NCI-H2029 (cell line): ENCODE data around the gene MNAT1.
"Not testable (repeated sequence)": the region's sequence is repeated elsewhere in the genome, so short reads cannot be mapped to it uniquely, and the experiment has no call there.

Experiments used
- DNase-seq: peaks from one replicate; lab custom pipeline; 2025; lab: John Stamatoyannopoulos, UW

Gene MNAT1

GRCh38 chr14:60734465-60735242 lies at the start of gene MNAT1:
TSS of gene MNAT1 (plus strand) at chr14:60734761. CDS start at chr14:60734863, 102 bp downstream.
- DNase-seq: peak; percentile 91

DNA sequence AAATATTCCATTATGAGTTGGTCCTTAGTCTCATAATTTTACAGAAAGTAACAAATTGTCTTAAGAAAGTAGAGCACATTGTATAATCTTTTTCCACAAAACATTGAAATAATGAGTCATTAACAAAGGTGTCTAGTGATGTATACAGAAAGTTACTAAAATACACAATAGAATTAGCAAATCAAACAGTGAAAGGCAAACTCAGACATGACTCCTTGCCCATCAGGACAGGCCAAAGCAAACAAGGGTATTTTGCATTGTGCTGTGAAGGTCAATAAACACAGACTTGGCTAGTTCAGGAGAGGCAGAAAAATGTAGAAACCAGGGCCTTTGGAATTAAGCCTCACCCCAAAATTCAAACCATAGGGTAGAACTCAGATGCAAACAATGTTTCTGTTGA lies 47.7 kb upstream of the MNAT1 start:
- DNase-seq: peak; percentile 33

GRCh38 chr14:60691383-60692113 lies 43.0 kb upstream of the MNAT1 start:
- DNase-seq: no peak

DNA sequence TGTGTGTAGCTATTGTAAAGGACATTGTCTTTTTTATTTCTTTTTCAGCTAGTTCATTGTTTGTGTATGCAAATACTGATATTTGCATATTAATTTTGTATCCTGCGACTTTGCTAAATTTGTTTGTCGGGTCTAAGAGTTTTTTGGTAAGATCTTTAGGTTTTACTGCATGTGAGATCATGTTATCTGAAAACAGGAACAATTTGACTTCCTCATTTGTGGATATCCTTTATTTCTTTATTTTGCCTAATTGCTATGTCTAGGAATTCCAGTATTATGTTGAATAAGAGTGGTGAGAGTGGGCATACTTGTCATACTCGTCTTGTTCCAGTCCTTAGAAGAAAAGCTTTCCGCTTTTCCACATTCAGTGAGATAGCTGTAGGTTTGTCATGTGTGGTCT lies 39.2 kb upstream of the MNAT1 start:
- no peak for DNase-seq

GRCh38 chr14:60700598-60700997 lies 34.0 kb upstream of the MNAT1 start:
- no peak for DNase-seq

DNA sequence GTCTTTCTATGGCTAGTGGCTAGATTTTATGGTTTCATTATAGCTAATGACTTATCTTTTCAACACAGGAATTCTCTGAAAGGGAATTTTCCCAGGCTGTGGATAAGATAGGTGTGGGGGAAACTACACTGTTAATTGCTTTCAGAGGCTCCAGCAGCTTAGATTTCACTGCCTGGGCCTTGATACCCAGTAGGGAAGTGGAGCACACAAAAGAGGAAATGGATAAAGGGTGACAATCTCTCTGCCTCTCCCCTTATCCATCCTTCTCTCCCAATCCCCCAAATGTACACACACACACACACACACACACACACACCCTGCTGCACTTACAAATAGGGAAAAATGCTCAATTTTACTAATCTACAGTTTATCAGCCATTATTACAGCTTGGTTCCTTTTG lies 29.5 kb upstream of the MNAT1 start:
- no peak for DNase-seq

GRCh38 chr14:60707858-60708257 lies 26.7 kb upstream of the MNAT1 start:
- DNase-seq: no peak

DNA sequence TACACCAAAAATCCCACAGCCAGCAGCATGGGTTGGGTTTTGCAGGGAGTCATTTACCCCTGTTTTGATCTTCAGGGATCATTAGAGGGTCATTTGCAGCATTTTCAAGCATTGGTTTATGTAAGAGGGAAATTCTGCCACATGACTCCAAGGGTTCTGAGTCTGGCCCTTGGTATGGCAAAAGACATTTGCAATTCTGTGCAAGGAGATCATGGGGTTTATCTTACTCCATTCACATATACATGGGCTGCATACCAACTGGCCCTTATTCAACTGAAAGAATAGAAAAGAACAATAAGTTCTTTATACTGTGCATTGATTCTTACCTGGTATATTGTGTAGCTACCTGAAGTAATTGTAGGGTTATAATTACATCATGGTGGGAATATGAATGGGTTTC lies 24.1 kb upstream of the MNAT1 start:
- DNase-seq: no peak

DNA sequence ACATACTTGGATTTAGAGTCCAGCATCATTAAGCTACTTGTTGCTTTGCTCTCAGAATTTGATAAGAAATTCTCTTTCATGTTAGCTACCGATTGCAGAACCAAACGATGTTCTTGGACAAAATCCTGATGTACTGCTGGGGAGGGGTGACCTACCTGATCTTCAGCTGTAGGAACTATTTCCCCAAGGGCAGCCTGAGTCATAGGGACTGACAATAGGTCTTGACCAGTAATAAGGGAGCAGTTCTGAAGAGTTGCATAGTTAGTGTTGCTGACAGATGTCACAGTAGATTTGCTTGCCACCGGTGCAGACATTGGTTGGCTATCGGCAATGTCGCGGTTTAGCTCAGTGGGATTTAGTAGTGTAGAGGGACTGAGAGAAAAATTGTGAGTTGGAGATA lies 21.0 kb upstream of the MNAT1 start:
- DNase-seq: no peak

GRCh38 chr14:60720391-60720790 lies 14.2 kb upstream of the MNAT1 start:
- DNase-seq: no peak

DNA sequence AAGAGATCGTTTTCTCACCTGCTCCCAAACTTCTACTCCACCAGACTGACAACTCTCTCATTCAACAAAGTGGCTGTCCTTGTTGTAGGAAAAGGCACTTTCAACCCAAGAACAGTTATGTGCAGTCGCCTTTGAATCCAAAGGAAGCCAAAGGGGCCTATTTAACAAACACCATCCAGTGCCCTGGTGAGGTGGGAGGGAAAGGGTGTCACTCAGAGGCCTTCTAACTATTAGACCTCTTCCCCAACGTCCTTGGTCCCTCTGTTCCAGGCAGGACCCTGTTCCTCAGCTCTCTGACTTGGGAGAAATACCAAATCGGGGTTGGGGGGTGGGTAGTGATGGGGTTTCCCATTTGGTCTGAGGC lies 13.6 kb upstream of the MNAT1 start:
- no peak for DNase-seq

GRCh38 chr14:60721326-60722106 lies 13.0 kb upstream of the MNAT1 start:
- peak; percentile 77 for DNase-seq

- peak; percentile 75 for DNase-seq
These were observed 12.5 kb upstream of the MNAT1 start for GRCh38 chr14:60722107-60722356.

DNA sequence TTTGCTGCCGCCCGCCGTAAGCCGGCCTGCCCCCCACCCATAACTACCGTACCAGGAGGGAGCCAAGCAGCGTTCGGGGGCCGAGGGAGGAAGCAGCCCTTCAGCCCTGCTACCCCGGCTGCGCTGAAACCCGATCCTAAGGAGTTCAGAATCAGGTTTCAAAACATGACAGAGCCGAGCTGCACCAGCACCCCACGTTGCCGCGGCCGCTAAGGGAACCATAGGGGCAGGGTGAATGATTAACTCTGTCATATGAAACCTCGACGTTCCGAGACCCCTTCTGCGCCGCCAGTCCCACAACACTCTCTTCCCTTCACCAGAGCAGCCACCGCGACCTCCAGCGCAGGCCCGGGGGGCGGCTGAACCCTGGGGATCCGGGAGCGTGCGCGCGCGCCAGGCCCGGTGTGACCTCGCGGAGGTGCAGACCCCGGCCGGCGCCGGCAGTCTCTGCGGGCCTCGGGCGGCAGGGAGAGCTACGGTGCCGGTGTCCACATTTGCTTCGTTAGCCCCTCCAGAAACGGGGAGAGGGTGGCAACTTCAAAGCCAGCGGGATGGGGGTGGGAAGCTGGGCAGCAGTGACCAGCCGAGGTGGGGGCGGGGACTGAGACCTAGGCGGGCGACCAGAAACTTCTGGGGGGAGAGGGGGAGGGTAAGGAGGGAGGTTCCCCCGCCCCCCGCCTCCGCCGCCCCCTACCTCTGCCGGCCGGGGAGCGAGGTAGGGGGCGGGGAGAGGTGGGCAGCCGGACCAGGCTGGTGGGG lies 12.0 kb upstream of the MNAT1 start:
- DNase-seq: peak; percentile 94

- DNase-seq: peak; percentile 85
These were observed 11.2 kb upstream of the MNAT1 start for GRCh38 chr14:60723116-60723906.

DNA sequence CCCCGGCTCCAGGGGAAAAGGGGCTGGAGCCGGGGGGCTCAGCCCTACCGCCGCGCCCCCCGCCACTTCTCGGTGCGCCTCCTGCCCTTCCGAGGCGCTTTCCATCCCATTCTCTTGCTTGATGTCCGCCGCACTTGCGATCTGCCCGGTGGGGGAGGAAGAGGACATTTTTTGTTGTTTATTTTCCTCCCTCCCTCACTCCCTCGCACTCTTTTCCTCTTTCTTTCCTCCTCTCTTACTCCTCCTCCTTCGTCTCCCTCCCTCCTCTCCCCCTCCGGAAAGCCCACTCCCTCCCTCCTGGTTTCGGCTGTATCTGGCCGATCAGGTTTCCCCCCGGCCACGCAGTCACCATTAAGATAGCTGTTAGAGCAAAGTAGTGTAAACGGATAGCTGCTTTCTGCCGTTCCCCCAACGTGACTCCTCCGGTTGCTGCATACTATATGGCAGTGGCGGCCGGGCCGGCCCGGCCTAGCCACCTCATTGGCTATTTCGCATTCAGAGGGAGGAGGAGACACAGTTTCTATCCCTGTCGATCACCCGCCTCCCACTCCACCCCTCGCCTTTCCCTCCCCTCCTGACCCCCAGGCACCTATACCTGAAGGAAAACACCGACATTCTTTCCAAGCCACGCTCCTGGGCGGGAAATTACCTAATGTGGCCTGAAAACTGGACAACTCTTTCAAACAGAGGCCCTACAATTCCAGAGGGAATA lies 10.5 kb upstream of the MNAT1 start, which contains the start of gene SIX4:
SIX4 (minus strand) TSS at position 445 of the 712 bp plus-strand sequence; CDS start at position 168, 277 bp downstream.
- peak; percentile 100 for DNase-seq

- DNase-seq: not testable (repeated sequence)
These were observed 3.3 kb upstream of the MNAT1 start for GRCh38 chr14:60731291-60731690.

DNA sequence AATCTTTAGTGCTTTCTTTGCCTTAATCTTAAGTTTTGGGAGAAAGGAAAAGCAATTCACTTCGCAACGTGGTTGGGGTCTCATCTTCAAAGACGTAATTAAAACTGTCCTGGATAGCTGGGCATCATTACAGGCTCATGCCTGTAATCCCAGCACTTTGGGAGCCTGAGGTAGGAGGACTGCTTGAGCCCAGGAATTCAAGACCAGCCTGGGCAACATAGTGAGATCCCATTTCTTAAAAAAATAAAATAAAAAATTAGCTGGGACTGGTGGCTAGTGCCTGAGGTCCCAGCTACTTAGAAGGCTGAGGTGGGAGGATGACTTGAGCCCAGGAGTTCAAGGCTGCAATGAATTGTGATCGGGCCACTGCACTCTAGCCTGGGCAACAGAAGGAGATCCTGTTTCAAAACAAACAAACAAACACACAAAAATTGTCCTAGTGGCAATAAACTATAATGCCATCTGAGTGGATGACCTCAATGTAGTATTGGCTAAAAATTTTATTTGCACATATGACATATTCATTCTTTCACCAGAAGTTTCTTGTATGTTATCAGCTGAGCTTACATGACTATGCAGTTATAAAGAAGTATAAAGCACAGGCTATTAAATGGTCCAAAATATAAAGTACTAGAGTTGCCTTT lies 1.6 kb upstream of the MNAT1 start:
- no peak for DNase-seq

- DNase-seq: peak; percentile 39
These were observed 855 bp downstream of the MNAT1 start for GRCh38 chr14:60735416-60735815.

DNA sequence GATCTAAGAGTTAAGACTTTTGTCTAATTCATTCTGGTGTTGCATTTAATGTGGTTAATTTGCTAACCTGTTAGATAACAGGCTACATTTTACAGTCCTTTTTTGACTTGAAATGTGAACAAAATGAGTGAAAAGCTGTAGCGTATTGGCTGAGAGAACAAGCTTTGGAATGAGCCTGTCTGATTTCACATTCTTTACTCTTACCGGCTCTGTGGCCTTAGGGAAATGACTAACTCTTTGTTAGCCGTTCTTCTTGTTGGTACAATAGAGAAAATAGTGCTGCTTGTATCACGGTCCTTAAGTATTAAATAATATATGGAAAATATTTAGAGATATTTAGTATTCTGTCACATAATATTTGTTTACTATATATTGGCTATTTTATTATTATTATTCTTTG lies 1.9 kb downstream of the MNAT1 start:
- peak; percentile 23 for DNase-seq
